ENCODE data around the gene MT1X. TPM values are rescaled to one million over a fixed set of nuclear protein-coding genes. Genes with fewer than 3 reads are reported as not detected.

Gene MT1X
- total RNA-seq, 2 donors from 2014 or later: 308 to 320 TPM

- no peak for TF ChIP-seq CTCF (IDR thresholded peaks at IDR 0.05)
- Histone ChIP-seq H3K36me3 (no peaks in the 10 kb centered on the region), H3K4me1 (ENCODE audit: control insufficient read depth in 1 of 2, low read depth in 2 of 2) (peaks cover 12 to 25% of the 10 kb centered on the region in 2 donors), H3K27me3 (replicated peaks; ENCODE audit: insufficient read depth) (peaks cover 9% of the 10 kb centered on the region), H3K4me3 (no peak overlapping the region), H3K9me3 (no peaks in the 10 kb centered on the region), H3K27ac (no peak overlapping the region)
- ATAC-seq (ENCODE audit: insufficient number of reproducible peaks, low FRiP score, low read depth) (no peak), DNase-seq (ENCODE audit: low spot score) (no peak)
These were observed 3.1 kb upstream of the MT1X start for GRCh38 chr16:56679078-56679730.

- ATAC-seq (ENCODE audit: insufficient number of reproducible peaks, low FRiP score, low read depth): no peak
- no peak overlapping the region for H3K27ac ChIP-seq
- no peak for TF ChIP-seq CTCF (IDR thresholded peaks at IDR 0.05)
- H3K4me3 ChIP-seq: no peak overlapping the region
- H3K36me3 ChIP-seq: no peaks in the 10 kb centered on the region
- DNase-seq (ENCODE audit: low spot score): no peak
- no peaks in the 10 kb centered on the region for H3K9me3 ChIP-seq
- H3K4me1 ChIP-seq (ENCODE audit: control insufficient read depth in 1 of 2, low read depth in 2 of 2): peaks cover 14 to 31% of the 10 kb centered on the region in 2 donors
- H3K27me3 ChIP-seq (replicated peaks; ENCODE audit: insufficient read depth): peaks cover 9% of the 10 kb centered on the region
These were observed 2.5 kb upstream of the MT1X start for GRCh38 chr16:56679818-56680217.

DNA sequence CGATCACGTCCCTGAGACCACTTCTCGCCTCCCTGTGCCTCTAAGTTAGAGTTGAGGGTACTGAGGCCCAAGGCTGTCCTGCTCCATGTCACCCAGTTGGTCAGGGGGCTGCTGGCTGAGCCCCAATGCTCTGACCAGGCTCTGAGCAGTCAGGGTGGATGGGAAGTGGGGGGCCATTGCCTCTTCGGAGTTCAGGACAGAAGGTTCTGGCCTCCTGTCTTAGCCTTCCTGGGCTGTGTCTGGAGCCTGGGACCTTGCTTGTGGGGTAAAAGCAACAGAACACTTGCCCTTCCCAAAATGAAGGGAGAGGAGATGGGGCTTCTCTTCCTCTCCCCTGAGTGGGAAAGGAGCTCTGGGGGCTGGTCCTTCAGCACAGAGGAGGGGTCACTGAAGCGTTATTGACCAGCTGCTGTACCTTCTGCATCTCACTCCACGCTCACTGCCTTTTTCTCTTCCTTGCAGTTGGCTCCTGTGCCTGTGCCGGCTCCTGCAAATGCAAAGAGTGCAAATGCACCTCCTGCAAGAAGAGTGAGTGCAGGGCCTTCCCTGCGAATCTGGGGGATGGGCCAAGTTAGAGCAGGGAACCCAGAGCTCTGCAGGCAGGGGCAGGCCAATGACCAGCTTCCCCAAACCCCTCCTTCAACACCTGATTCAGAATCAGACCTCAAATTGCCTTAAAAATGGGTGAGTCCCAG, 580 bp downstream of the MT1X start:
- DNase-seq (ENCODE audit: low spot score): no peak
- Histone ChIP-seq H3K27me3 (replicated peaks; ENCODE audit: insufficient read depth) (no peaks in the 10 kb centered on the region), H3K9me3 (no peaks in the 10 kb centered on the region), H3K27ac (peak overlapping the region; percentile 80), H3K4me3 (peak overlapping the region; percentile 85), H3K36me3 (no peaks in the 10 kb centered on the region), H3K4me1 (ENCODE audit: control insufficient read depth in 1 of 2, low read depth in 2 of 2) (peaks cover 20 to 35% of the 10 kb centered on the region in 2 donors)
- no peak for ATAC-seq (ENCODE audit: insufficient number of reproducible peaks, low FRiP score, low read depth)
- no peak for TF ChIP-seq CTCF (IDR thresholded peaks at IDR 0.05)

GRCh38 chr16:56683424-56684172, 1.3 kb downstream of the MT1X start:
- ATAC-seq (ENCODE audit: insufficient number of reproducible peaks, low FRiP score, low read depth): no peak
- no peak for DNase-seq (ENCODE audit: low spot score)
- Histone ChIP-seq H3K36me3 (no peaks in the 10 kb centered on the region), H3K4me3 (peak overlapping the region; percentile 85), H3K27me3 (replicated peaks; ENCODE audit: insufficient read depth) (no peaks in the 10 kb centered on the region), H3K9me3 (no peaks in the 10 kb centered on the region), H3K27ac (peak overlapping the region; percentile 80), H3K4me1 (ENCODE audit: control insufficient read depth in 1 of 2, low read depth in 2 of 2) (peaks cover 20 to 35% of the 10 kb centered on the region in 2 donors)
- TF ChIP-seq CTCF (IDR thresholded peaks at IDR 0.05): no peak

Measured in thoracic aorta (tissue), 2 donors.